K562 (cell line): ENCODE data around the gene USP24. TPM values are rescaled to one million over a fixed set of nuclear protein-coding genes. Genes with fewer than 3 reads are reported as not detected.

Experiments used
- ATAC-seq: fragments of 200-7000 bp; cut with Tn5 transposase; 3 replicates; pipeline ENCODE4 v1.9.1; 2020; ENCODE audit warnings: moderate library complexity
- BruUV-seq: library from RNA; stranded (reverse); fragments of 400-500 nt; replicated peaks from 2 replicates; lab custom pipeline; 2021; lab: Mats Ljungman, UMichigan
- CTCF ChIA-PET: fragments of 300-600 bp; formaldehyde crosslinking; extraction: SDS; loops from one replicate; lab custom pipeline; 2021; ENCODE audit warnings: low intra/inter-chr PET ratio; lab: Yijun Ruan, JAX
- POLR2A ChIA-PET: fragments of 300-600, 350-650 bp; sonication (Branson Sonifier 250); formaldehyde crosslinking; extraction: SDS; loops from one replicate; lab custom pipeline; 2021; ENCODE audit warnings: antibody characterized with exemption, inconsistent platforms; lab: Yijun Ruan, JAX
- DNase-seq, 4 experiments: peaks; one replicate each; pipeline versions ENCODE4 v3.0.0 to v3.0.0-alpha.2; 2011 to 2018; ENCODE audit warnings: low spot score in 3 of 4, mixed read lengths in 3 of 4; ENCODE audit errors: extremely low read depth in 1 of 4
- FAIRE-seq: peaks from 2 replicates; lab custom pipeline; 2011; peaks lifted over from hg19 to GRCh38; lab: Jason Lieb, UNC
- H2AFZ ChIP-seq: 2 replicates; pipeline ENCODE4 v1.6.0; 2011; ENCODE audit warnings: low read depth, low read length, control low read depth, inconsistent platforms
- H3K27ac ChIP-seq: fragments of 200-600 bp; 3 replicates; pipeline ENCODE4 v1.8.0; 2011; ENCODE audit warnings: low read depth, mild to moderate bottlenecking, control low read depth, inconsistent platforms, low read length, moderate library complexity, mixed read lengths; ENCODE audit errors: extremely low read depth
- H3K27me3 ChIP-seq, 2 experiments: fragments of 300-600 bp in 1 of 2; 2 replicates in 1 of 2; 3 replicates in 1 of 2; pipeline versions ENCODE4 v1.6.0 to v1.8.0; 2011; ENCODE audit warnings: inconsistent platforms in 2 of 2, low read length in 2 of 2, mild to moderate bottlenecking in 1 of 2, mixed read lengths in 1 of 2, moderate library complexity in 1 of 2; ENCODE audit not compliant: control insufficient read depth in 2 of 2, insufficient read depth in 2 of 2
- H3K36me3 ChIP-seq: fragments of 300-600 bp; 3 replicates; pipeline ENCODE4 v1.8.0; 2011; ENCODE audit warnings: mild to moderate bottlenecking, low read length, inconsistent platforms; ENCODE audit not compliant: control insufficient read depth, insufficient read depth
- H3K4me1 ChIP-seq, 2 experiments: fragments of 200-600 bp in 1 of 2; replicated peaks in 1 of 2; 2 replicates in 1 of 2; 3 replicates in 1 of 2; pipeline versions ENCODE4 v1.5.1 to v1.8.0; 2011; ENCODE audit warnings: inconsistent platforms in 2 of 2, low read length in 2 of 2, mild to moderate bottlenecking in 1 of 2, mixed read lengths in 1 of 2, moderate library complexity in 1 of 2; ENCODE audit not compliant: control insufficient read depth in 2 of 2, insufficient read depth in 2 of 2
- H3K4me2 ChIP-seq: 2 replicates; pipeline ENCODE4 v1.6.1; 2011; ENCODE audit warnings: low read length, control low read depth, inconsistent platforms, mixed read lengths; ENCODE audit not compliant: insufficient read depth
- H3K4me3 ChIP-seq: fragments of 200-600 bp; sonication (generic), shearing (Covaris generic); 2 replicates; pipeline ENCODE4 v1.5.1; 2016; ENCODE audit warnings: control low read depth, inconsistent platforms
- H3K79me2 ChIP-seq: fragments of 200-600 bp; 3 replicates; pipeline ENCODE4 v1.8.0; 2011; ENCODE audit warnings: low read length, inconsistent platforms; ENCODE audit not compliant: control insufficient read depth, insufficient read depth
- H3K9ac ChIP-seq, 2 experiments: 2 replicates each; pipeline versions ENCODE4 v1.6.0 to v1.6.1; 2011; ENCODE audit warnings: low read depth in 2 of 2, low read length in 2 of 2, control low read depth in 1 of 2, inconsistent platforms in 1 of 2, mild to moderate bottlenecking in 1 of 2, mixed read lengths in 1 of 2; ENCODE audit not compliant: insufficient read depth in 1 of 2
- H3K9me1 ChIP-seq: one replicate; pipeline ENCODE4 v1.6.0; 2011; ENCODE audit warnings: inconsistent platforms, mild to moderate bottlenecking, low read length, moderate library complexity; ENCODE audit not compliant: control insufficient read depth, insufficient read depth
- H3K9me3 ChIP-seq: replicated peaks from 2 replicates; pipeline ENCODE4 v1.5.1; 2011; ENCODE audit warnings: low read depth, low read length, inconsistent platforms; ENCODE audit not compliant: control insufficient read depth, insufficient read depth
- H4K20me1 ChIP-seq: replicated peaks from 2 replicates; pipeline ENCODE4 v1.6.1; 2011; ENCODE audit warnings: low read length, inconsistent platforms, mixed read lengths; ENCODE audit not compliant: control insufficient read depth, insufficient read depth
- ATF6 ChIP-seq: sonication (generic); formaldehyde crosslinking; IDR thresholded peaks from 2 replicates; pipeline ENCODE4 v1.4.0; 2020; ENCODE audit warnings: mild to moderate bottlenecking, missing genetic modification reagents
- C11orf30 ChIP-seq: fragments of 450-650 bp; IDR thresholded peaks from 2 replicates; pipeline ENCODE4 v1.6.1; 2016; ENCODE audit warnings: low read depth, mild to moderate bottlenecking
- CAMTA2 ChIP-seq: fragments of 250-450 bp; sonication (Bioruptor Pico); conservative IDR thresholded peaks from 2 replicates; pipeline ENCODE4 v1.5.1; 2022
- GATAD2B ChIP-seq: fragments of 450-650 bp; IDR thresholded peaks from 2 replicates; pipeline ENCODE4 v1.6.1; 2017; ENCODE audit warnings: mild to moderate bottlenecking, borderline replicate concordance
- HOXB6 ChIP-seq: fragments of 250-450 bp; sonication (Bioruptor Pico); IDR thresholded peaks from 2 replicates; pipeline ENCODE4 v1.5.1; 2022; ENCODE audit warnings: mild to moderate bottlenecking, borderline replicate concordance
- IFI16 ChIP-seq: fragments of 250-450 bp; sonication (Bioruptor Pico); IDR thresholded peaks from 2 replicates; pipeline ENCODE4 v2.1.2; 2022; ENCODE audit warnings: mild to moderate bottlenecking, inconsistent platforms
- JUNB ChIP-seq: fragments of 450-650 bp; formaldehyde crosslinking; conservative IDR thresholded peaks from 2 replicates; pipeline ENCODE4 v1.4.0; 2020; ENCODE audit warnings: mild to moderate bottlenecking
- SIRT6 ChIP-seq: IDR thresholded peaks from one replicate; pipeline ENCODE4 v1.6.1; 2012; ENCODE audit warnings: low read depth, mild to moderate bottlenecking, control low read depth, inconsistent platforms, low read length, moderate library complexity
- TBL1XR1 ChIP-seq, 2 experiments: IDR thresholded peaks; 2 replicates each; pipeline ENCODE4 v1.6.1; 2012; ENCODE audit warnings: improper control_type of control experiment in 2 of 2, low read length in 2 of 2, mild to moderate bottlenecking in 1 of 2
- TBP ChIP-seq: optimal IDR thresholded peaks from 2 replicates; pipeline ENCODE3; 2011; ENCODE audit warnings: low read depth, low read length, improper control_type of control experiment
- ZBTB49 ChIP-seq: sonication (generic); formaldehyde crosslinking; IDR thresholded peaks from 2 replicates; pipeline ENCODE4 v1.8.0; 2022; ENCODE audit warnings: missing genetic modification reagents, mild to moderate bottlenecking, borderline replicate concordance
- ZKSCAN1 ChIP-seq: fragments of 150-350 bp; IDR thresholded peaks from 2 replicates; pipeline ENCODE4 v1.6.1; 2016; ENCODE audit warnings: low read depth, low read length
- ZNF140 ChIP-seq: fragments of 250-450 bp; sonication (Bioruptor Pico); IDR thresholded peaks from 2 replicates; pipeline ENCODE4 v1.8.0; 2021; ENCODE audit warnings: moderate library complexity, mild to moderate bottlenecking, inconsistent platforms
- ZNF3 ChIP-seq: fragments of 250-450 bp; sonication (Bioruptor Pico); IDR thresholded peaks from 2 replicates; pipeline ENCODE4 v1.5.0; 2021; ENCODE audit warnings: mild to moderate bottlenecking, moderate library complexity
- ZNF586 ChIP-seq: fragments of 450-650 bp; formaldehyde crosslinking; conservative IDR thresholded peaks from 2 replicates; pipeline ENCODE4 v1.4.0; 2020; ENCODE audit warnings: mild to moderate bottlenecking, moderate library complexity
- ZNF699 ChIP-seq: fragments of 250-450 bp; sonication (Bioruptor Pico); IDR thresholded peaks from 2 replicates; pipeline ENCODE4 v1.8.0; 2021; ENCODE audit warnings: mild to moderate bottlenecking, moderate library complexity; ENCODE audit not compliant: insufficient replicate concordance
- WGBS: fragments of 100-300 bp; shearing (Covaris generic); methylation state at CpG from one replicate; pipeline ENCODE4 v1.1.6; 2016; ENCODE audit warnings: low coverage, mixed read lengths; ENCODE audit not compliant: insufficient coverage; ENCODE audit errors: missing lambda C conversion rate; 5-methylcytosine and 5-hydroxymethylcytosine counted together
- in situ Hi-C: fragments of 300-500 bp; cut with MboI; formaldehyde crosslinking; loops from 4 replicates; pipeline ENCODE4 v1.15.0; 2018; ENCODE audit warnings: inconsistent platforms, mixed read lengths
- intact Hi-C: fragments of 100-400 bp; cut with micrococcal nuclease; formaldehyde crosslinking; loops from 2 replicates; pipeline ENCODE4 v1.14.2; 2022
- polyA plus RNA-seq, 8 experiments: library from polyadenylated mRNA; depleted of rRNA in 4 of 8; stranded (reverse) in 5 of 8; unstranded in 3 of 8; fragments of >200 nt; fragmentation: Nextera tagmentation in 2 of 8; fragmentation: Illumina TruSeq in 1 of 8; extraction: Ambion mirVana in 2 of 8; extraction: Trizol in 1 of 8; gene quantifications; 2 replicates each; pipeline versions ENCODE4 v1.2.1 to v1.2.3, GENCODE V29; 2011 to 2014; ENCODE audit warnings: inconsistent platforms in 1 of 8, missing spikeins in 1 of 8
- total RNA-seq, 7 experiments: library from RNA; depleted of rRNA in 6 of 7; stranded (reverse); fragments of >200 nt in 6 of 7; fragmentation: Illumina TruSeq in 2 of 7; extraction: Trizol in 2 of 7; gene quantifications; 2 replicates each; pipeline versions ENCODE4 v1.2.1 to v1.2.3, GENCODE V29; 2011 to 2021; ENCODE audit warnings: low replicate concordance in 1 of 7
- TF ChIP-seq, protein P1 (sequence below): fragments of 450-650 bp; conservative IDR thresholded peaks from 2 replicates; pipeline ENCODE4 v1.6.1; 2016; ENCODE audit warnings: missing genetic modification characterization, low read depth, mild to moderate bottlenecking, missing compliant biosample characterization, moderate library complexity

Gene USP24
- total and polyA plus RNA-seq, 9 of the 15 experiments (the other 6 are each of a cell fraction or from before 2014, with no cell fraction given) = 7.7 to 62.6 (median 36.8) TPM

- H3K9me1 ChIP-seq = no peaks in the 10 kb centered on the region
- FAIRE-seq (no peak), ATAC-seq (no peak), DNase-seq (no peak)
- intact Hi-C loops (no loop called here), in situ Hi-C loops (no loop called here)
- H3K79me2 ChIP-seq = no peaks in the 10 kb centered on the region
- no peak overlapping the region for H3K4me2 ChIP-seq
- CTCF ChIA-PET = no interaction called here
- peaks cover 0 to 10% of the 10 kb centered on the region in 2 experiments; a peak in 4 of 5 replicates for H3K4me1 ChIP-seq
- H3K4me3 ChIP-seq = no peak overlapping the region
- H3K9ac ChIP-seq = no peak overlapping the region
- H3K9me3 ChIP-seq = peaks cover 5% of the 10 kb centered on the region
- H3K27ac ChIP-seq = no peak overlapping the region
- TF ChIP-seq, protein P1, sequence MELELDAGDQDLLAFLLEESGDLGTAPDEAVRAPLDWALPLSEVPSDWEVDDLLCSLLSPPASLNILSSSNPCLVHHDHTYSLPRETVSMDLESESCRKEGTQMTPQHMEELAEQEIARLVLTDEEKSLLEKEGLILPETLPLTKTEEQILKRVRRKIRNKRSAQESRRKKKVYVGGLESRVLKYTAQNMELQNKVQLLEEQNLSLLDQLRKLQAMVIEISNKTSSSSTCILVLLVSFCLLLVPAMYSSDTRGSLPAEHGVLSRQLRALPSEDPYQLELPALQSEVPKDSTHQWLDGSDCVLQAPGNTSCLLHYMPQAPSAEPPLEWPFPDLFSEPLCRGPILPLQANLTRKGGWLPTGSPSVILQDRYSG (tag) = no peak
- TF ChIP-seq IFI16 (CRISPR knock-in tag) (no peak), ZNF140 (CRISPR knock-in tag) (no peak), ATF6 (CRISPR knock-in tag) (no peak), JUNB (CRISPR knock-in tag) (no peak), SIRT6 (no peak), ZNF3 (no peak), GATAD2B (no peak), TBP (no peak), ZNF699 (CRISPR knock-in tag) (no peak), HOXB6 (no peak), CAMTA2 (no peak), ZBTB49 (no peak), TBL1XR1 (IDR thresholded peaks at IDR 0.05; ENCODE audit: low read length in 2 of 2) (no peak), ZKSCAN1 (no peak), C11orf30 (no peak), ZNF586 (CRISPR knock-in tag) (no peak)
- H3K27me3 ChIP-seq = no peaks in the 10 kb centered on the region
- H3K36me3 ChIP-seq = no peaks in the 10 kb centered on the region
- no peaks in the 10 kb centered on the region for H4K20me1 ChIP-seq
- WGBS = 67% methylated on average over 6 of the region's 6 CpGs
- no TSS peak for BruUV-seq
- POLR2A ChIA-PET = interaction anchor here (2.4 kb wide), 1 partner anchor 9 kb away, joined by 7 read pairs; no protein-coding TSS in a partner anchor
- H2AFZ ChIP-seq = no peak overlapping the region
These were observed 7.0 kb upstream of the USP24 start for GRCh38 chr1:55222152-55222551.
